Kidney epithelial cell (primary cell): ENCODE measurements around the gene TBX15. TPM values are rescaled to one million over a fixed set of nuclear protein-coding genes. Genes with fewer than 3 reads are reported as not detected.

Experiments used
- DNase-seq: peaks from one replicate; pipeline ENCODE4 v3.0.0-alpha.2; 2010; ENCODE audit warnings: low read depth
- H3K27me3 ChIP-seq: 2 replicates; pipeline ENCODE4 v1.6.0; 2011; ENCODE audit warnings: low read length; ENCODE audit not compliant: control insufficient read depth, insufficient read depth
- H3K36me3 ChIP-seq: 2 replicates; pipeline ENCODE4 v1.5.1; 2011; ENCODE audit warnings: low read length; ENCODE audit not compliant: control insufficient read depth, insufficient read depth
- H3K4me3 ChIP-seq: 2 replicates; pipeline ENCODE4 v1.5.1; 2011; ENCODE audit warnings: low read depth, mild to moderate bottlenecking, control low read depth, low read length
- total RNA-seq: library from RNA; depleted of rRNA; stranded (reverse); fragments of >200 nt; gene quantifications from 2 replicates; pipeline ENCODE4 v1.2.3, GENCODE V29; 2015
- TF ChIP-seq, protein P1 (sequence below): IDR thresholded peaks from 2 replicates; pipeline ENCODE4 v1.5.1; 2011; ENCODE audit warnings: mild to moderate bottlenecking, moderate library complexity, low read length, control low read depth, inconsistent platforms; ENCODE audit not compliant: insufficient read depth, poor library complexity, severe bottlenecking

TBX15 gene
- total RNA-seq, 1 donor from 2014 or later = not detected

DNA sequence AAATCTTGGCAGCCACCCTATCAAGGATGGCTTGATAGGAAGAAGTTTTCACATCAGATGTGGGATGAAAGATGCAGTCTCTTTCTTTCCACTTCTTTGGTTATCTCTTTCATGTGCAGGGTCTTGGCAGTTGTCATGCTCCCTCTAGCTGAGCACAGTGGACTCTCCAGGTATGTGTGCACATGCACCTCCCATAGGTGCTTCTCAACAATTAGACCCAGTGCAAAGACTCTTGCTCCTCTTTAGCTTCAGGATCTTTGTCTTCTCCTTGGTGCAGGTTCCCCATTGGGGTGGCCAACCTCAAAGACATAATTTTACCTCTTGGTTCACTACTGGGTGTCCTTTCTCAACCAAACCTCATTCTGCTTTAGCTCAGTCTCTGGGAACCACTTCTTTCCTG is 80.7 kb downstream of the TBX15 start:
- TF ChIP-seq, protein P1, sequence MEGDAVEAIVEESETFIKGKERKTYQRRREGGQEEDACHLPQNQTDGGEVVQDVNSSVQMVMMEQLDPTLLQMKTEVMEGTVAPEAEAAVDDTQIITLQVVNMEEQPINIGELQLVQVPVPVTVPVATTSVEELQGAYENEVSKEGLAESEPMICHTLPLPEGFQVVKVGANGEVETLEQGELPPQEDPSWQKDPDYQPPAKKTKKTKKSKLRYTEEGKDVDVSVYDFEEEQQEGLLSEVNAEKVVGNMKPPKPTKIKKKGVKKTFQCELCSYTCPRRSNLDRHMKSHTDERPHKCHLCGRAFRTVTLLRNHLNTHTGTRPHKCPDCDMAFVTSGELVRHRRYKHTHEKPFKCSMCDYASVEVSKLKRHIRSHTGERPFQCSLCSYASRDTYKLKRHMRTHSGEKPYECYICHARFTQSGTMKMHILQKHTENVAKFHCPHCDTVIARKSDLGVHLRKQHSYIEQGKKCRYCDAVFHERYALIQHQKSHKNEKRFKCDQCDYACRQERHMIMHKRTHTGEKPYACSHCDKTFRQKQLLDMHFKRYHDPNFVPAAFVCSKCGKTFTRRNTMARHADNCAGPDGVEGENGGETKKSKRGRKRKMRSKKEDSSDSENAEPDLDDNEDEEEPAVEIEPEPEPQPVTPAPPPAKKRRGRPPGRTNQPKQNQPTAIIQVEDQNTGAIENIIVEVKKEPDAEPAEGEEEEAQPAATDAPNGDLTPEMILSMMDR = no peak
- H3K36me3 ChIP-seq = no peaks in the 10 kb centered on the region
- DNase-seq = no peak
- H3K27me3 ChIP-seq = no peaks in the 10 kb centered on the region
- no peak overlapping the region for H3K4me3 ChIP-seq

DNA sequence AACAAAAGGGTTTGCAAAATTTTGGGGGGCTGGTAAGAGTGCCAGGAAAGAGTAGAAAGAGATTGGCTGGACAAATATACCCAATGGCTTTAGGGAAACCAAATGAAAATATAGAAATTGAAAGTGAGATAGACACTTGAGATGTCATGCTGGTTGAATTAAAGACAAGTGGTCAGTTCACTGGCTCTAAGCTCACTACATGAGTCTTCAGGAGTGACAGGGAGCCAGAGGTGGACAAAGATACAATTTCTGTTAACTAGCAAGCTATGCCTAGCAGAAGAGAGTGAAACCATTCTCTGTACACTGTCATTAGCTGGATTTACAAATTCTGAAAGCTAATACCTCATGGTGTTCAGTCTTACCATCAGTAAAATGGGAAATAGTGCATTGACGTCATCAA is 82.5 kb downstream of the TBX15 start:
- no peak for DNase-seq
- Histone ChIP-seq H3K36me3 (no peaks in the 10 kb centered on the region), H3K27me3 (no peaks in the 10 kb centered on the region), H3K4me3 (no peak overlapping the region)
- TF ChIP-seq, protein P1 = no peak

DNA sequence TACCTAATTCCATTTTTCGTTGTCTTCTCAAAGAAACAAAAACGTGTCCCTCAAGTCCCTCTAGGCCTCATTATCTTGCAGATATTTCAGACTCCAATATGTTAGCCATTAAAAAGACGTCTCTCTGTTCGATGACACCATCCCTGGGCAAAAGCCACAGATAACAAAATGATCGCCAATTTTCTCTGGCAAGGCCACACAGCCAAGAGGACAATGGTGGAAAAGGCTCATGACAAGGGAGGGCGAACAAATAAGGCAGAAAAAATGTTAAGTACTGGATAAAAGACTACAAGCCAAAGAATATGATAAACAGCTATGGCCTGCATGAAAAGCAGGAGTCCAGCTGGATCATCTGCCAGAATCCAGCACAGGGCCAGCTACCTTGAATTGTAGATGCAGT is 82.9 kb downstream of the TBX15 start:
- no peak overlapping the region for H3K4me3 ChIP-seq
- H3K36me3 ChIP-seq = no peaks in the 10 kb centered on the region
- no peak for DNase-seq
- no peaks in the 10 kb centered on the region for H3K27me3 ChIP-seq
- TF ChIP-seq, protein P1 = no peak

DNA sequence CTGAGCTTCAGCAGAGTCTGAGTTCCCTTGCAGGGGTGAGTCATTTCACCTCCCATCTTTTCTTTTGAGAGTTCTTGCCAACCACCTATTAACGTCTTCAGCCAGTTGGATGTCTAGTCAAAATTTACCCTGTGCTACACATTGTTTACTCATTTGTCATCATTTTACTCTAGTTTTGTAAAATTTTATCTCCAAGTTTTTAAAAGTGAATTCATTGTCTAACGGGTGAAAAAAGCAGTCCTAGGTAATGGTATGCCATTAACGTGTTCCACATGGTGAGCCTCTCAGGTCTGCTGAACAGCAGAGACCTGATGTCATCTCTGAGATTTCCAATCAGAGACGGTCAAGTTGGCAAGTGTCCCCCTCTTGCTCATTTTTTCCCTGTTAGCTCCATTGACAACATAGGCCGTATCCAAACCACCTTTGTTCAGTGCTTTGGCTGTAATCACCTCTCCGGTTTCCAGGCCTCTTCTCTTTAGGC is 85.4 kb downstream of the TBX15 start:
- no peak for DNase-seq

DNA sequence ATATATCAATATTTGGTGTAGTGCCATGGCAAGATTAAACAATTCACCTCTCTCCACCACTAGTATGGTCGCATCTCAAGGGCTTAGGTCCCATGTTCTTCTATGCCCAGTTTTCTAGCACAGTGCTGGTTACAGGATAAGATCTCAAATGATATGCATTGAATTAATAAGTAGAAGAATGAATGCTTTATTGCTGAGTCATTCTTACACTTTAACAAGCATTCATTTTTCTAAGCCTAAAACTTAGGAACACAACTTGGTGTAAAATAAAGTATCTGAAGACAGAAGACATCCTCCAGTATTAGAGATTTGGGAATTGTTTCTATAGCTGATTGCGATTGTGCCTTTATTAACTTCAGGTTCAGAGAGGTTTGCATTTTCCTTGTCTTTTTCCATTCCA is 85.8 kb downstream of the TBX15 start:
- no peak overlapping the region for H3K4me3 ChIP-seq
- DNase-seq = no peak
- TF ChIP-seq, protein P1 = no peak
- no peaks in the 10 kb centered on the region for H3K36me3 ChIP-seq
- H3K27me3 ChIP-seq = no peaks in the 10 kb centered on the region

More for the DNA sequence above, 85.4 kb downstream of the TBX15 start:
- no peaks in the 10 kb centered on the region for H3K36me3 ChIP-seq
- no peak overlapping the region for H3K4me3 ChIP-seq
- no peaks in the 10 kb centered on the region for H3K27me3 ChIP-seq
- TF ChIP-seq, protein P1 = no peak

DNA sequence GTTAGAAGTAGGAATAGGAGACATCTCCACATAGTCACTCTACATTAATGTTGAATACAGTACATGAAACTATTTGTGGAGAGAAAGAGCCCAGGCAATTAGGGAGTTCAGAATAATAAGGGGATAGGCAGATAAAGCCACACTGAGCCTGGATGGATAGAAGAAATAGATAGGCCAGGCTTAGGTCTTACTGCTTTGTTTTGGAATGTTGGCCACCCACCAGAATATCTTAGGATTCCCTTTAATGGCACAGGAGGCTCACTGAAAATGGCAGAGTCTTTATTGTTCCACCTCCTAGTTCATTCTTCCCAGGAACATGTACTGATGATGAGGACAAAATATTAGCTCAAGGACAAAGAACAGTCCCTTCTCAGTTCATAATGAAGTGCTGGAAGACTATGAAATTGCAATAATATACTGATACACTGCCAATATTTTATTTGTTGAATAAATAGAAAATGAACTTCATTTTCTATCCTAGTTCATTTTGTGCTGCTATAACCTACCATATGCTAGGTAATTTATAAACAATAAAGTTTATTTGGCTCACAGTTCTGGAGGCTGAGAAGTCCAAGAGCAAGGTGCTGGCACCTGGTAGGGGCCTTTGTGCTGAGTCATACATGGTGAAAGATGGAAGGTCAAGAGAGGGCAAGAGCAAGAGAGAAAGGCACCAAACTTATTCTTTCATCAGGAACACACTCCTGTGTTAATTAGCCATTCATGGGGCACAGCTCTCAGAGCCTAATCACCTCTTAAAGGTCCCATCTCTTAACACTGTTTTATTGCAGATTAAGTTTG is 87.3 kb downstream of the TBX15 start:
- TF ChIP-seq, protein P1 = no peak
- H3K4me3 ChIP-seq = no peak overlapping the region
- no peaks in the 10 kb centered on the region for H3K36me3 ChIP-seq
- no peaks in the 10 kb centered on the region for H3K27me3 ChIP-seq
- DNase-seq = no peak
